ENCODE measurements around the gene KRT27.
"Not testable (repeated sequence)": the region's sequence is repeated elsewhere in the genome, so short reads cannot be mapped to it uniquely, and the experiment has no call there.

Gene KRT27

GRCh38 chr17:40755231-40755630 is 27.1 kb downstream of the KRT27 start, which contains the start of gene KRT25:
KRT25 (minus strand) TSS chr17:40755331; CDS start chr17:40755271, 60 bp downstream.
- no peak for DNase-seq (ENCODE audit: low read depth)

GRCh38 chr17:40753804-40754203 is 28.5 kb downstream of the KRT27 start:
- DNase-seq (ENCODE audit: low read depth), result no peak

GRCh38 chr17:40751065-40751464 is 31.3 kb downstream of the KRT27 start:
- DNase-seq (ENCODE audit: low read depth), result no peak

- DNase-seq (ENCODE audit: low read depth), result no peak
These were observed 32.0 kb downstream of the KRT27 start for GRCh38 chr17:40750391-40750790.

GRCh38 chr17:40748666-40749065 is 33.7 kb downstream of the KRT27 start:
- DNase-seq (ENCODE audit: low read depth), result not testable (repeated sequence)

GRCh38 chr17:40738553-40738952 is 43.8 kb downstream of the KRT27 start:
- no peak for DNase-seq (ENCODE audit: low read depth)

GRCh38 chr17:40735016-40735415 is 47.3 kb downstream of the KRT27 start:
- no peak for DNase-seq (ENCODE audit: low read depth)

- DNase-seq (ENCODE audit: low read depth), result no peak
These were observed 48.3 kb downstream of the KRT27 start for GRCh38 chr17:40734018-40734417.

- no peak for DNase-seq (ENCODE audit: low read depth)
These were observed 51.4 kb downstream of the KRT27 start for GRCh38 chr17:40730970-40731369.

- DNase-seq (ENCODE audit: low read depth), result no peak
These were observed 54.7 kb downstream of the KRT27 start for GRCh38 chr17:40727447-40728231.

- no peak for DNase-seq (ENCODE audit: low read depth)
These were observed 55.4 kb downstream of the KRT27 start for GRCh38 chr17:40726919-40727318.
